H1 (cell line): ENCODE results near the gene SLC44A5.

ENCODE experiments used
- ATF3 ChIP-seq: IDR thresholded peaks from 2 replicates; pipeline ENCODE4 v1.6.1; 2011; ENCODE audit warnings: low read depth, mild to moderate bottlenecking, low read length; ENCODE audit not compliant: insufficient read depth
- CHD2 ChIP-seq: IDR thresholded peaks from 2 replicates; pipeline ENCODE4 v1.6.1; 2012; ENCODE audit warnings: low read length, improper control_type of control experiment
- CTCF ChIP-seq, 3 experiments: IDR thresholded peaks; 1 replicate in 2 of 3; 2 replicates in 1 of 3; pipeline versions ENCODE4 v1.5.1 to v1.6.1; 2011; ENCODE audit warnings: low read length in 3 of 3, mild to moderate bottlenecking in 3 of 3, inconsistent platforms in 2 of 3, low read depth in 1 of 3, moderate library complexity in 1 of 3; ENCODE audit not compliant: insufficient read depth in 1 of 3; ENCODE audit errors: control extremely low read depth in 1 of 3
- EGR1 ChIP-seq: IDR thresholded peaks from 2 replicates; pipeline ENCODE4 v1.6.1; 2011; ENCODE audit warnings: low read depth, low read length, borderline replicate concordance
- EZH2 ChIP-seq: fragments of 200-600 bp; sonication (generic); IDR thresholded peaks from 2 replicates; pipeline ENCODE4 v1.7.1; 2012; ENCODE audit warnings: low read depth, mild to moderate bottlenecking, moderate library complexity, low read length, inconsistent platforms; ENCODE audit not compliant: severe bottlenecking
- POLR2A ChIP-seq, 2 experiments: IDR thresholded peaks; 1 replicate in 1 of 2; 2 replicates in 1 of 2; pipeline ENCODE4 v1.6.1; 2011; ENCODE audit warnings: low read depth in 2 of 2, low read length in 2 of 2, mild to moderate bottlenecking in 2 of 2; ENCODE audit errors: control extremely low read depth in 1 of 2
- SRF ChIP-seq: IDR thresholded peaks from 2 replicates; pipeline ENCODE4 v1.6.1; 2011; ENCODE audit warnings: mild to moderate bottlenecking, low read depth, low read length, moderate library complexity
- TAF1 ChIP-seq: IDR thresholded peaks from 2 replicates; pipeline ENCODE4 v1.6.1; 2011; ENCODE audit warnings: mild to moderate bottlenecking, low read depth, low read length
- TEAD4 ChIP-seq: IDR thresholded peaks from 2 replicates; pipeline ENCODE4 v1.6.1; 2012; ENCODE audit warnings: low read depth, low read length, inconsistent platforms, mixed read lengths

GRCh38 chr1:75341537-75341936 lies 269.4 kb downstream of the SLC44A5 start:
- TF ChIP-seq TAF1 = no peak
- no peak for TF ChIP-seq POLR2A (IDR thresholded peaks at IDR 0.05; ENCODE audit: control extremely low read depth in 1 of 2, low read depth in 2 of 2, low read length in 2 of 2)
- no peak for TF ChIP-seq EZH2
- TF ChIP-seq CHD2 = no peak
- no peak for TF ChIP-seq SRF
- no peak for TF ChIP-seq EGR1
- TF ChIP-seq CTCF (IDR thresholded peaks at IDR 0.05; ENCODE audit: control extremely low read depth in 1 of 3, insufficient read depth in 1 of 3, low read depth in 1 of 3, low read length in 3 of 3) = no peak
- TF ChIP-seq TEAD4 = no peak
- TF ChIP-seq ATF3 = no peak
